ENCODE results near the gene TOM1L2. TPM values are rescaled to one million over a fixed set of nuclear protein-coding genes. Genes with fewer than 3 reads are reported as not detected.

TOM1L2 gene
- total and polyA plus RNA-seq, 8 donors = 20.3 to 28.2 (median 22.2) TPM

- intact Hi-C loops (cut with DNase I) = no loop called here
- 84 to 87% methylated on average over 8 of the region's 8 CpGs for WGBS, 2 donors
- H3K27me3 ChIP-seq = no peaks in the 10 kb centered on the region
- H3K36me3 ChIP-seq = no peaks in the 10 kb centered on the region
- H3K4me3 ChIP-seq = no peak overlapping the region
- FAIRE-seq (no peak), ATAC-seq (no peak), DNase-seq (peak in 1 of 6 donors; percentile 9)
- TF ChIP-seq CTCF (IDR thresholded peaks at IDR 0.05) = no peak
- H3K4me1 ChIP-seq = peaks cover 22 to 25% (median 25%) of the 10 kb centered on the region in 3 donors
- H3K27ac ChIP-seq = no peak overlapping the region
- no peaks in the 10 kb centered on the region for H3K9me3 ChIP-seq
Observed at GRCh38 chr17:17873450-17873991, 98.7 kb downstream of the TOM1L2 start.

- no peak for TF ChIP-seq CTCF (IDR thresholded peaks at IDR 0.05)
- FAIRE-seq = no peak
- 88 to 91% methylated on average over 9 of the region's 9 CpGs for WGBS, 2 donors
- no peaks in the 10 kb centered on the region for H3K36me3 ChIP-seq
- peaks cover 14 to 18% (median 17%) of the 10 kb centered on the region in 3 donors for H3K4me1 ChIP-seq
- H3K27me3 ChIP-seq = no peaks in the 10 kb centered on the region
- ATAC-seq = no peak
- intact Hi-C loops (cut with DNase I) = no loop called here
- no peaks in the 10 kb centered on the region for H3K9me3 ChIP-seq
- peak in 1 of 6 donors; percentile 27 for DNase-seq
- no peak overlapping the region for H3K27ac ChIP-seq
- H3K4me3 ChIP-seq = no peak overlapping the region
Observed at GRCh38 chr17:17872547-17873345, 99.5 kb downstream of the TOM1L2 start.

- intact Hi-C loops (cut with DNase I) = no loop called here
- WGBS, 2 donors = 87 to 92% methylated on average over 3 of the region's 3 CpGs
- no peak overlapping the region for H3K27ac ChIP-seq
- H3K4me3 ChIP-seq = no peak overlapping the region
- H3K27me3 ChIP-seq = no peaks in the 10 kb centered on the region
- peaks cover 6 to 11% (median 10%) of the 10 kb centered on the region in 3 donors for H3K4me1 ChIP-seq
- no peak for TF ChIP-seq CTCF (IDR thresholded peaks at IDR 0.05)
- H3K9me3 ChIP-seq = no peaks in the 10 kb centered on the region
- no peak for DNase-seq
- H3K36me3 ChIP-seq = no peaks in the 10 kb centered on the region
- ATAC-seq = no peak
- no peak for FAIRE-seq
Observed at GRCh38 chr17:17871913-17872312, 100.3 kb downstream of the TOM1L2 start.

- 88 to 90% methylated on average over 6 of the region's 6 CpGs for WGBS, 2 donors
- intact Hi-C loops (cut with DNase I) = no loop called here
- Histone ChIP-seq H3K4me3 (no peak overlapping the region), H3K36me3 (peaks cover 0 to 4% (median 0%) of the 10 kb centered on the region in 3 donors), H3K27me3 (no peaks in the 10 kb centered on the region), H3K4me1 (no peaks in the 10 kb centered on the region), H3K9me3 (no peaks in the 10 kb centered on the region), H3K27ac (no peak overlapping the region)
- TF ChIP-seq CTCF (IDR thresholded peaks at IDR 0.05) = no peak
- ATAC-seq = no peak
- no peak for FAIRE-seq
- DNase-seq = no peak
Observed at GRCh38 chr17:17870247-17870646, 102.0 kb downstream of the TOM1L2 start.
